ENCODE results near the gene VWA5B2.

- TF ChIP-seq CTCF (conservative IDR thresholded peaks at IDR 0.05 in 1 of 2, IDR thresholded peaks at IDR 0.05 in 1 of 2; ENCODE audit: low read depth in 1 of 2, low read length in 2 of 2): no peak
- TF ChIP-seq EZH2 (IDR thresholded peaks at IDR 0.05; ENCODE audit: low read length, missing control alignments): no peak
Observed at GRCh38 chr3:184239708-184240107, 10.3 kb downstream of the VWA5B2 start.
